ENCODE measurements around the gene NUMBL. TPM values are rescaled to one million over a fixed set of nuclear protein-coding genes. Genes with fewer than 3 reads are reported as not detected.

Gene NUMBL
- total and polyA plus RNA-seq, 2 of the 13 experiments (the other 11 are each of a cell fraction or from before 2014, with no cell fraction given): 0.49 to 2.3 TPM

DNA sequence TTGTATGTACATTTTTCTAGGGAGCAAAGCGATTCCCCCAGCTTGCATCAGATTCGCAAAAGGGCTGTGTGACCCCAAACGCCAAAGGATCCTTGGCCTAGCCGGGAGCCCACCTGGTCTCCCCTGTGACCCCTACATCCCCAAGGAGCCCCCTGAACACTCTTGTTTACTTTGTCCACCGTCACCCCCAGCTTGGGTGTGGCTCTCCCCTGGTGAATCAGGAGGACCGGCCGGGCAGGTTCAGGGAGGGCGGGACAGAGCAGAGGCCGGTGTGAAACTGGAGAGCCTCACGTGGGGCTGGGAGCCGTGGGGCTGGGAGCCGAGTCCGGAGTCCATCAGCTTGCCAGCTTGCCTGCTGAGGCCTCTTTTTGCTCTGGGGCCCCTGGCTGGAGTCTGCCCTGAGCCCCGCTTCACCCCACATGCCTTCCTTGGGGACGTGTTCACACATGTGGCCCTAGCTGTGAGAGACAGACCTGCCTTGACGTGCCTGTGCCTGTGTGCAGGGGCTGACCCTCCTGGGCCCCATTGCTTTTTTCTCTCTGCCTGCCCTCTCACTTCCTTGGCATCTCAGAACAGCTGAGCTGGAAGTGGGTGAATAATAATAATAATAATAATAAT, 28.4 kb upstream of the NUMBL start (continued):
- TF ChIP-seq, protein P1, sequence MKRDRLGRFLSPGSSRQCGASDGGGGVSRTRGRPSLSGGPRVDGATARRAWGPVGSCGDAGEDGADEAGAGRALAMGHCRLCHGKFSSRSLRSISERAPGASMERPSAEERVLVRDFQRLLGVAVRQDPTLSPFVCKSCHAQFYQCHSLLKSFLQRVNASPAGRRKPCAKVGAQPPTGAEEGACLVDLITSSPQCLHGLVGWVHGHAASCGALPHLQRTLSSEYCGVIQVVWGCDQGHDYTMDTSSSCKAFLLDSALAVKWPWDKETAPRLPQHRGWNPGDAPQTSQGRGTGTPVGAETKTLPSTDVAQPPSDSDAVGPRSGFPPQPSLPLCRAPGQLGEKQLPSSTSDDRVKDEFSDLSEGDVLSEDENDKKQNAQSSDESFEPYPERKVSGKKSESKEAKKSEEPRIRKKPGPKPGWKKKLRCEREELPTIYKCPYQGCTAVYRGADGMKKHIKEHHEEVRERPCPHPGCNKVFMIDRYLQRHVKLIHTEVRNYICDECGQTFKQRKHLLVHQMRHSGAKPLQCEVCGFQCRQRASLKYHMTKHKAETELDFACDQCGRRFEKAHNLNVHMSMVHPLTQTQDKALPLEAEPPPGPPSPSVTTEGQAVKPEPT (CRISPR knock-in tag; IDR thresholded peaks at IDR 0.05; ENCODE audit: low read depth): no peak
- TF ChIP-seq, protein P2, sequence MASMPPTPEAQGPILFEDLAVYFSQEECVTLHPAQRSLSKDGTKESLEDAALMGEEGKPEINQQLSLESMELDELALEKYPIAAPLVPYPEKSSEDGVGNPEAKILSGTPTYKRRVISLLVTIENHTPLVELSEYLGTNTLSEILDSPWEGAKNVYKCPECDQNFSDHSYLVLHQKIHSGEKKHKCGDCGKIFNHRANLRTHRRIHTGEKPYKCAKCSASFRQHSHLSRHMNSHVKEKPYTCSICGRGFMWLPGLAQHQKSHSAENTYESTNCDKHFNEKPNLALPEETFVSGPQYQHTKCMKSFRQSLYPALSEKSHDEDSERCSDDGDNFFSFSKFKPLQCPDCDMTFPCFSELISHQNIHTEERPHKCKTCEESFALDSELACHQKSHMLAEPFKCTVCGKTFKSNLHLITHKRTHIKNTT (CRISPR knock-in tag; IDR thresholded peaks at IDR 0.05): no peak
- TF ChIP-seq ZNF136 (CRISPR knock-in tag; IDR thresholded peaks at IDR 0.05; ENCODE audit: low read depth): no peak
- no peak for TF ChIP-seq FOSL2 (CRISPR knock-in tag; IDR thresholded peaks at IDR 0.05)
- no peak for TF ChIP-seq ZNF605 (CRISPR knock-in tag; IDR thresholded peaks at IDR 0.05)
- TF ChIP-seq ZNF256 (CRISPR knock-in tag; conservative IDR thresholded peaks at IDR 0.05): 0 out of 2 replicates have a peak, but pooled peaks have one; percentile 16
- TF ChIP-seq, protein P3, sequence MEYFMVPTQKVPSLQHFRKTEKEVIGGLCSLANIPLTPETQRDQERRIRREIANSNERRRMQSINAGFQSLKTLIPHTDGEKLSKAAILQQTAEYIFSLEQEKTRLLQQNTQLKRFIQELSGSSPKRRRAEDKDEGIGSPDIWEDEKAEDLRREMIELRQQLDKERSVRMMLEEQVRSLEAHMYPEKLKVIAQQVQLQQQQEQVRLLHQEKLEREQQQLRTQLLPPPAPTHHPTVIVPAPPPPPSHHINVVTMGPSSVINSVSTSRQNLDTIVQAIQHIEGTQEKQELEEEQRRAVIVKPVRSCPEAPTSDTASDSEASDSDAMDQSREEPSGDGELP (IDR thresholded peaks at IDR 0.05; ENCODE audit: borderline replicate concordance, low read depth): peak; percentile 84; the same call in 1 of the 2 replicates
- TF ChIP-seq, protein P4, sequence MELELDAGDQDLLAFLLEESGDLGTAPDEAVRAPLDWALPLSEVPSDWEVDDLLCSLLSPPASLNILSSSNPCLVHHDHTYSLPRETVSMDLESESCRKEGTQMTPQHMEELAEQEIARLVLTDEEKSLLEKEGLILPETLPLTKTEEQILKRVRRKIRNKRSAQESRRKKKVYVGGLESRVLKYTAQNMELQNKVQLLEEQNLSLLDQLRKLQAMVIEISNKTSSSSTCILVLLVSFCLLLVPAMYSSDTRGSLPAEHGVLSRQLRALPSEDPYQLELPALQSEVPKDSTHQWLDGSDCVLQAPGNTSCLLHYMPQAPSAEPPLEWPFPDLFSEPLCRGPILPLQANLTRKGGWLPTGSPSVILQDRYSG (CRISPR knock-in tag; IDR thresholded peaks at IDR 0.05): no peak
- TF ChIP-seq RERE (CRISPR knock-in tag; IDR thresholded peaks at IDR 0.05; ENCODE audit: low read depth): 0 out of 2 replicates have a peak, but pooled peaks have one; percentile 34
- TF ChIP-seq DMTF1 (CRISPR knock-in tag; IDR thresholded peaks at IDR 0.05): no peak
- no peak for TF ChIP-seq TEAD2 (CRISPR knock-in tag; IDR thresholded peaks at IDR 0.05)
- TF ChIP-seq IKZF4 (CRISPR knock-in tag; IDR thresholded peaks at IDR 0.05; ENCODE audit: borderline replicate concordance, low read depth, not compliant biosample characterization): no peak
- no peak for TF ChIP-seq KDM4B (CRISPR knock-in tag; IDR thresholded peaks at IDR 0.05)
- TF ChIP-seq AGO1 (IDR thresholded peaks at IDR 0.05; ENCODE audit: low read depth, low read length, poor library complexity, severe bottlenecking): peak; percentile 66
- peak; percentile 82 for TF ChIP-seq ZFX (CRISPR knock-in tag; IDR thresholded peaks at IDR 0.05; ENCODE audit: low read depth)
- peak; percentile 72 for TF ChIP-seq ZIK1 (CRISPR knock-in tag; IDR thresholded peaks at IDR 0.05; ENCODE audit: borderline replicate concordance, low read depth)

Data from HepG2 (cell line).